ENCODE data around the gene MTHFD2L. TPM values are rescaled to one million over a fixed set of nuclear protein-coding genes. Genes with fewer than 3 reads are reported as not detected.

Gene MTHFD2L
- total RNA-seq, 2 experiments from 2014 or later = 7.3 to 8.1 TPM

- H3K4me3 Mint-ChIP-seq = no peak overlapping the region
- ChIA-PET CTCF (no interaction called here), POLR2A (no interaction called here)
- H3K27me3 Mint-ChIP-seq = peaks cover 17% of the 10 kb centered on the region
- DNase-seq (no peak), ATAC-seq (no peak)
- no peaks in the 10 kb centered on the region for H3K4me1 Mint-ChIP-seq (ENCODE audit: low read depth)
- H3K27ac Mint-ChIP-seq = no peak overlapping the region
- H3K36me3 Mint-ChIP-seq (ENCODE audit: low read depth) = no peaks in the 10 kb centered on the region
- intact Hi-C loops (cut with micrococcal nuclease) = no loop called here
- TF ChIP-seq CTCF (IDR thresholded peaks at IDR 0.05) = no peak
- no peaks in the 10 kb centered on the region for H3K9me3 Mint-ChIP-seq
Observed at GRCh38 chr4:74325886-74326285, 168.0 kb downstream of the MTHFD2L start.

- H3K27ac Mint-ChIP-seq = no peak overlapping the region
- DNase-seq (no peak), ATAC-seq (no peak)
- CTCF ChIA-PET = no interaction called here
- no peaks in the 10 kb centered on the region for H3K4me1 Mint-ChIP-seq (ENCODE audit: low read depth)
- H3K9me3 Mint-ChIP-seq = no peaks in the 10 kb centered on the region
- peaks cover 11% of the 10 kb centered on the region for H3K27me3 Mint-ChIP-seq
- intact Hi-C loops (cut with micrococcal nuclease) = no loop called here
- no peaks in the 10 kb centered on the region for H3K36me3 Mint-ChIP-seq (ENCODE audit: low read depth)
- no peak for TF ChIP-seq CTCF (IDR thresholded peaks at IDR 0.05)
- POLR2A ChIA-PET = no interaction called here
- H3K4me3 Mint-ChIP-seq = no peak overlapping the region
Observed at GRCh38 chr4:74327762-74328161, 169.8 kb downstream of the MTHFD2L start.

GRCh38 chr4:74328501-74328900, 170.6 kb downstream of the MTHFD2L start:
- H3K27ac Mint-ChIP-seq = no peak overlapping the region
- POLR2A ChIA-PET = no interaction called here

GRCh38 chr4:74329307-74329706, 171.4 kb downstream of the MTHFD2L start:
- CTCF ChIA-PET = no interaction called here
- POLR2A ChIA-PET = no interaction called here
- no peak overlapping the region for H3K27ac Mint-ChIP-seq
- H3K9me3 Mint-ChIP-seq = no peaks in the 10 kb centered on the region
- no peaks in the 10 kb centered on the region for H3K36me3 Mint-ChIP-seq (ENCODE audit: low read depth)
- H3K4me3 Mint-ChIP-seq = no peak overlapping the region
- no peak for TF ChIP-seq CTCF (IDR thresholded peaks at IDR 0.05)
- intact Hi-C loops (cut with micrococcal nuclease) = no loop called here
- no peaks in the 10 kb centered on the region for H3K4me1 Mint-ChIP-seq (ENCODE audit: low read depth)
- peaks cover 9% of the 10 kb centered on the region for H3K27me3 Mint-ChIP-seq
- DNase-seq (no peak), ATAC-seq (no peak)

More at GRCh38 chr4:74328501-74328900, 170.6 kb downstream of the MTHFD2L start:
- no peaks in the 10 kb centered on the region for H3K9me3 Mint-ChIP-seq
- CTCF ChIA-PET = no interaction called here
- no peaks in the 10 kb centered on the region for H3K36me3 Mint-ChIP-seq (ENCODE audit: low read depth)
- no peak overlapping the region for H3K4me3 Mint-ChIP-seq
- DNase-seq (no peak), ATAC-seq (no peak)
- intact Hi-C loops (cut with micrococcal nuclease) = no loop called here
- no peak for TF ChIP-seq CTCF (IDR thresholded peaks at IDR 0.05)
- peaks cover 10% of the 10 kb centered on the region for H3K27me3 Mint-ChIP-seq
- no peaks in the 10 kb centered on the region for H3K4me1 Mint-ChIP-seq (ENCODE audit: low read depth)

- intact Hi-C loops (cut with micrococcal nuclease) = no loop called here
- Mint-ChIP-seq H3K36me3 (ENCODE audit: low read depth) (no peaks in the 10 kb centered on the region), H3K4me1 (ENCODE audit: low read depth) (no peaks in the 10 kb centered on the region), H3K27ac (no peak overlapping the region), H3K4me3 (no peak overlapping the region), H3K9me3 (no peaks in the 10 kb centered on the region), H3K27me3 (peaks cover 10% of the 10 kb centered on the region)
- ChIA-PET POLR2A (no interaction called here), CTCF (interaction anchor here (1.4 kb wide), 1 partner anchor 10 kb away, joined by 3 read pairs; no protein-coding TSS in a partner anchor)
- TF ChIP-seq CTCF (IDR thresholded peaks at IDR 0.05) = no peak
- ATAC-seq = no peak
- no peak for DNase-seq
Observed at GRCh38 chr4:74330295-74330750, 172.4 kb downstream of the MTHFD2L start.
